Transverse colon (tissue), 4 donors: Measurements from ENCODE around the gene CD3E.

Experiments
- CTCF ChIP-seq, 5 experiments: fragments of 200-600 bp in 3 of 5; fragments of 450-650 bp in 2 of 5; sonication (generic) in 3 of 5; IDR thresholded peaks; 1 replicate in 2 of 5; 2 replicates in 3 of 5; pipeline ENCODE4 v1.5.1; 2016 to 2017; ENCODE audit warnings: antibody characterized with exemption in 5 of 5, inconsistent platforms in 3 of 5, mild to moderate bottlenecking in 2 of 5, moderate library complexity in 1 of 5
- EP300 ChIP-seq: sonication (generic); formaldehyde crosslinking; IDR thresholded peaks from one replicate; pipeline ENCODE4 v1.6.1; 2017; ENCODE audit warnings: antibody characterized with exemption, low read depth
- POLR2A ChIP-seq: fragments of 450-650 bp; IDR thresholded peaks from one replicate; pipeline ENCODE4 v1.6.1; 2016; ENCODE audit warnings: antibody characterized with exemption, mild to moderate bottlenecking, moderate library complexity
- POLR2AphosphoS5 ChIP-seq, 3 donors: sonication (generic); formaldehyde crosslinking; IDR thresholded peaks; one replicate each; pipeline ENCODE4 v1.6.1; 2016; ENCODE audit warnings: antibody characterized with exemption in 3 of 3

- no peak for TF ChIP-seq CTCF (IDR thresholded peaks at IDR 0.05)
- no peak for TF ChIP-seq POLR2AphosphoS5 (IDR thresholded peaks at IDR 0.05)
- TF ChIP-seq POLR2A: no peak
- no peak for TF ChIP-seq EP300
These were observed 5.7 kb downstream of the CD3E start for GRCh38 chr11:118310271-118310670.
